ENCODE results near the gene BHLHE40.
A peak's percentile ranks its signal among the peaks of the same experiment; 100 is the strongest.
"Not testable (repeated sequence)": the region's sequence is repeated elsewhere in the genome, so short reads cannot be mapped to it uniquely, and the experiment has no call there.

The BHLHE40 gene

GRCh38 chr3:4963669-4964570, 15.3 kb upstream of the BHLHE40 start:
- Histone ChIP-seq H3K36me3 (ENCODE audit: insufficient read depth, low read length) (no peaks in the 10 kb centered on the region), H3K4me1 (ENCODE audit: insufficient read depth, low read length) (no peaks in the 10 kb centered on the region), H3K27ac (ENCODE audit: low read depth, low read length) (no peak overlapping the region), H3K9ac (ENCODE audit: low read length) (no peak overlapping the region), H3K4me3 (ENCODE audit: low read depth in 1 of 2, low read length in 2 of 2) (no peak overlapping the region), H3K27me3 (ENCODE audit: control insufficient read depth in 1 of 2, insufficient read depth in 2 of 2, low read length in 2 of 2) (no peaks in the 10 kb centered on the region), H3K9me3 (ENCODE audit: low read length) (no peaks in the 10 kb centered on the region)

- not testable (repeated sequence) for H3K9me3 ChIP-seq (ENCODE audit: low read length); H3K4me1 ChIP-seq (ENCODE audit: insufficient read depth, low read length); H3K4me3 ChIP-seq (ENCODE audit: low read depth in 1 of 2, low read length in 2 of 2); H3K27me3 ChIP-seq (ENCODE audit: control insufficient read depth in 1 of 2, insufficient read depth in 2 of 2, low read length in 2 of 2); H3K27ac ChIP-seq (ENCODE audit: low read depth, low read length); H3K36me3 ChIP-seq (ENCODE audit: insufficient read depth, low read length); H3K9ac ChIP-seq (ENCODE audit: low read length)
Observed at GRCh38 chr3:4966006-4966405, 13.2 kb upstream of the BHLHE40 start.

GRCh38 chr3:4967683-4968082, 11.6 kb upstream of the BHLHE40 start:
- H3K36me3 ChIP-seq (ENCODE audit: insufficient read depth, low read length); H3K27ac ChIP-seq (ENCODE audit: low read depth, low read length); H3K9ac ChIP-seq (ENCODE audit: low read length); H3K27me3 ChIP-seq (ENCODE audit: control insufficient read depth in 1 of 2, insufficient read depth in 2 of 2, low read length in 2 of 2); H3K9me3 ChIP-seq (ENCODE audit: low read length); H3K4me1 ChIP-seq (ENCODE audit: insufficient read depth, low read length); H3K4me3 ChIP-seq (ENCODE audit: low read depth in 1 of 2, low read length in 2 of 2): not testable (repeated sequence)

GRCh38 chr3:4971437-4971836, 7.8 kb upstream of the BHLHE40 start:
- not testable (repeated sequence) for H3K9me3 ChIP-seq (ENCODE audit: low read length); H3K36me3 ChIP-seq (ENCODE audit: insufficient read depth, low read length); H3K4me3 ChIP-seq (ENCODE audit: low read depth in 1 of 2, low read length in 2 of 2); H3K9ac ChIP-seq (ENCODE audit: low read length); H3K27me3 ChIP-seq (ENCODE audit: control insufficient read depth in 1 of 2, insufficient read depth in 2 of 2, low read length in 2 of 2); H3K27ac ChIP-seq (ENCODE audit: low read depth, low read length); H3K4me1 ChIP-seq (ENCODE audit: insufficient read depth, low read length)

- no peaks in the 10 kb centered on the region for H3K9me3 ChIP-seq (ENCODE audit: low read length)
- no peak overlapping the region for H3K4me3 ChIP-seq (ENCODE audit: low read depth in 1 of 2, low read length in 2 of 2)
- no peaks in the 10 kb centered on the region for H3K27me3 ChIP-seq (ENCODE audit: control insufficient read depth in 1 of 2, insufficient read depth in 2 of 2, low read length in 2 of 2)
- H3K36me3 ChIP-seq (ENCODE audit: insufficient read depth, low read length): no peaks in the 10 kb centered on the region
- H3K27ac ChIP-seq (ENCODE audit: low read depth, low read length): no peak overlapping the region
- no peak overlapping the region for H3K9ac ChIP-seq (ENCODE audit: low read length)
- H3K4me1 ChIP-seq (ENCODE audit: insufficient read depth, low read length): peaks cover 3% of the 10 kb centered on the region
Observed at GRCh38 chr3:4971838-4972237, 7.4 kb upstream of the BHLHE40 start.

GRCh38 chr3:4972652-4973643, 6.3 kb upstream of the BHLHE40 start:
- Histone ChIP-seq H3K27me3 (ENCODE audit: control insufficient read depth in 1 of 2, insufficient read depth in 2 of 2, low read length in 2 of 2) (no peaks in the 10 kb centered on the region), H3K9me3 (ENCODE audit: low read length) (no peaks in the 10 kb centered on the region), H3K36me3 (ENCODE audit: insufficient read depth, low read length) (no peaks in the 10 kb centered on the region), H3K4me3 (ENCODE audit: low read depth in 1 of 2, low read length in 2 of 2) (no peak overlapping the region), H3K4me1 (ENCODE audit: insufficient read depth, low read length) (peaks cover 8% of the 10 kb centered on the region), H3K9ac (ENCODE audit: low read length) (no peak overlapping the region), H3K27ac (ENCODE audit: low read depth, low read length) (no peak overlapping the region)

GRCh38 chr3:4974154-4974553, 5.1 kb upstream of the BHLHE40 start:
- Histone ChIP-seq H3K4me3 (ENCODE audit: low read depth in 1 of 2, low read length in 2 of 2) (no peak overlapping the region), H3K9me3 (ENCODE audit: low read length) (no peaks in the 10 kb centered on the region), H3K27me3 (ENCODE audit: control insufficient read depth in 1 of 2, insufficient read depth in 2 of 2, low read length in 2 of 2) (no peaks in the 10 kb centered on the region), H3K27ac (ENCODE audit: low read depth, low read length) (no peak overlapping the region), H3K4me1 (ENCODE audit: insufficient read depth, low read length) (peaks cover 8% of the 10 kb centered on the region), H3K9ac (ENCODE audit: low read length) (no peak overlapping the region), H3K36me3 (ENCODE audit: insufficient read depth, low read length) (no peaks in the 10 kb centered on the region)

GRCh38 chr3:4976109-4976508, 3.1 kb upstream of the BHLHE40 start:
- H3K4me3 ChIP-seq (ENCODE audit: low read depth in 1 of 2, low read length in 2 of 2): no peak overlapping the region
- peak overlapping the region; percentile 56 for H3K27ac ChIP-seq (ENCODE audit: low read depth, low read length)
- no peaks in the 10 kb centered on the region for H3K9me3 ChIP-seq (ENCODE audit: low read length)
- no peaks in the 10 kb centered on the region for H3K27me3 ChIP-seq (ENCODE audit: control insufficient read depth in 1 of 2, insufficient read depth in 2 of 2, low read length in 2 of 2)
- H3K36me3 ChIP-seq (ENCODE audit: insufficient read depth, low read length): no peaks in the 10 kb centered on the region
- no peak overlapping the region for H3K9ac ChIP-seq (ENCODE audit: low read length)
- peaks cover 8% of the 10 kb centered on the region for H3K4me1 ChIP-seq (ENCODE audit: insufficient read depth, low read length)

GRCh38 chr3:4977001-4977852, 2.0 kb upstream of the BHLHE40 start:
- Histone ChIP-seq H3K27ac (ENCODE audit: low read depth, low read length) (peak overlapping the region; percentile 100), H3K4me1 (ENCODE audit: insufficient read depth, low read length) (peaks cover 15% of the 10 kb centered on the region), H3K9ac (ENCODE audit: low read length) (peak overlapping the region; percentile 95), H3K9me3 (ENCODE audit: low read length) (no peaks in the 10 kb centered on the region), H3K4me3 (ENCODE audit: low read depth in 1 of 2, low read length in 2 of 2) (peak overlapping the region; percentile 70 to 81), H3K36me3 (ENCODE audit: insufficient read depth, low read length) (peaks cover 3% of the 10 kb centered on the region), H3K27me3 (ENCODE audit: control insufficient read depth in 1 of 2, insufficient read depth in 2 of 2, low read length in 2 of 2) (no peaks in the 10 kb centered on the region)

- Histone ChIP-seq H3K27me3 (ENCODE audit: control insufficient read depth in 1 of 2, insufficient read depth in 2 of 2, low read length in 2 of 2) (no peaks in the 10 kb centered on the region), H3K27ac (ENCODE audit: low read depth, low read length) (peak overlapping the region; percentile 100), H3K9ac (ENCODE audit: low read length) (peak overlapping the region; percentile 95), H3K9me3 (ENCODE audit: low read length) (no peaks in the 10 kb centered on the region), H3K4me3 (ENCODE audit: low read depth in 1 of 2, low read length in 2 of 2) (peak overlapping the region; percentile 70 to 81), H3K4me1 (ENCODE audit: insufficient read depth, low read length) (peaks cover 18% of the 10 kb centered on the region), H3K36me3 (ENCODE audit: insufficient read depth, low read length) (peaks cover 7% of the 10 kb centered on the region)
Observed at GRCh38 chr3:4977853-4978203, 1.4 kb upstream of the BHLHE40 start.
